TTC549 (cell line): ENCODE measurements around the gene KPNA4.

ENCODE experiments used
- FAIRE-seq: peaks from 2 replicates; lab custom pipeline; 2012; peaks lifted over from hg19 to GRCh38; lab: Jason Lieb, UNC

KPNA4 gene

GRCh38 chr3:160449636-160450598, 115.5 kb downstream of the KPNA4 start, which contains the start of gene TRIM59:
Gene TRIM59, minus strand, starts transcription at chr3:160449786. Its CDS starts 10,603 bp downstream, at chr3:160439183.
- no peak for FAIRE-seq

- FAIRE-seq, result no peak
Measured at GRCh38 chr3:160448845-160449635, 116.3 kb downstream of the KPNA4 start.

- FAIRE-seq, result no peak
Measured at GRCh38 chr3:160447544-160447943, 117.8 kb downstream of the KPNA4 start.

- FAIRE-seq, result no peak
Measured at GRCh38 chr3:160446522-160447056, 118.8 kb downstream of the KPNA4 start.

- FAIRE-seq, result no peak
Measured at GRCh38 chr3:160445854-160446253, 119.5 kb downstream of the KPNA4 start.
